Measurements from ENCODE around the gene GRIK4.

Gene GRIK4

DNA sequence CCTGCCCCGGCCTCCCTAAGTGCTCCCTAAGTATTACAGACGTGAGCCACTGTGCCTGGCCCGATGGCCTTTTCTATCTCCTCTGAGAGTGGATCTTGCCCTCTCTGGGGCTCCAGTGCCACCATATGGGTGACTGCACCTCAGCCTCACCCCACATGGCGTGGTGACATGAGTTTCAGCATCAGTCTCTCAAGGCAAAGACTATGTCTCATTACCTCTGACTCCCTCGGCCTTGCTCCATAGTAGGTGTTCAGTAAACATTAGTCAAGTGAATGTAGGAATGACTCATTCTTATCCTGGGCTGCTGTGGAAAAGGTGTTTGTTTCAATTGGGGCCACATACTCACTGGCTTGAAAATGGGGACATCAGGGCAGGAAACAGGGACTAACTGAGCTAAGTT lies 168.8 kb downstream of the GRIK4 start:
- DNase-seq (ENCODE audit: extremely low read depth, low read depth) = no peak
- TF ChIP-seq, protein P1, sequence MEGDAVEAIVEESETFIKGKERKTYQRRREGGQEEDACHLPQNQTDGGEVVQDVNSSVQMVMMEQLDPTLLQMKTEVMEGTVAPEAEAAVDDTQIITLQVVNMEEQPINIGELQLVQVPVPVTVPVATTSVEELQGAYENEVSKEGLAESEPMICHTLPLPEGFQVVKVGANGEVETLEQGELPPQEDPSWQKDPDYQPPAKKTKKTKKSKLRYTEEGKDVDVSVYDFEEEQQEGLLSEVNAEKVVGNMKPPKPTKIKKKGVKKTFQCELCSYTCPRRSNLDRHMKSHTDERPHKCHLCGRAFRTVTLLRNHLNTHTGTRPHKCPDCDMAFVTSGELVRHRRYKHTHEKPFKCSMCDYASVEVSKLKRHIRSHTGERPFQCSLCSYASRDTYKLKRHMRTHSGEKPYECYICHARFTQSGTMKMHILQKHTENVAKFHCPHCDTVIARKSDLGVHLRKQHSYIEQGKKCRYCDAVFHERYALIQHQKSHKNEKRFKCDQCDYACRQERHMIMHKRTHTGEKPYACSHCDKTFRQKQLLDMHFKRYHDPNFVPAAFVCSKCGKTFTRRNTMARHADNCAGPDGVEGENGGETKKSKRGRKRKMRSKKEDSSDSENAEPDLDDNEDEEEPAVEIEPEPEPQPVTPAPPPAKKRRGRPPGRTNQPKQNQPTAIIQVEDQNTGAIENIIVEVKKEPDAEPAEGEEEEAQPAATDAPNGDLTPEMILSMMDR (IDR thresholded peaks at IDR 0.05; ENCODE audit: low read depth, low read length) = no peak

DNA sequence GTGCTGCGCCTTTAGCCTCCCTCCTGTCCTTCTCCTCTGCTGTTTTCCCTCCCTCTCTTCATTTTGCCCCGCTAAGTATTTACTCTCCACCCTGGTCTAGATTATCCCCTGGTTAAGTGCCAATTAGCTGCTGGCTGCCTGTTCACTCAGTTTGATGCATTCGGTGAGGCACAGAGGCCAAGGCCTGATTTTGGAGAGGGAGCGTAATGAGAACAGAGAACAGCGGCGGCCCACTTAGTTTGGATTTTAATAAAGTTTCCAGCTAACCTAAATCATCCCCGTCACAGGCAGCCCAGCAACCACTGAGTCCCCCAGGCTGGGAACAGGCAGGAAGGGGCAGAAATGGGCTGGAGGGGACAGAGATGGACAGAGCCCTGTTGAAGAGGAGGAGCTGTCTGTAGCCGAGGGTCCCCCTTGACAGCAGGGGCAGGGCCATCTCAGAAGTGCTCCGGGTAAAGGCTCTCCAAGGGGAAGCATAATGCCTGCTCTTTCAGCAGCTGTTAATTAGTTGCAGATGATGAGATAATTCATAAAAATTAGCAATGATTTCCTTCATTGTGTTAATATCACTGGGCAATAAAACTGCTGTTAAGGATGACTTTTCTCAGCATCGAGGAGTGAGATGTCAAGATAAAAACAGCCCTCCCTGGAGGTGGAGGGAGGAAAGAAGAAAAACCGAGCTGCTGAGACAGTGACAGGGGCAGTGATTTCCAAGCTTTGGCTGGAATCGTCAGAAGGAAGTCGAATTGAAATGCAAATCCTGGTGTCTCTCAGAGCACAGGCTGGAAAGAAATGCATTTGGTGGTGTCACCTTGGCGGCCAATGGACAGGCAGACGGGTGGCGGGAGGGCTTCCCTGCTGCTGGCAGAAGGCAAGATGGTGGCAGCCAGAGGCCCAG lies 170.1 kb downstream of the GRIK4 start:
- TF ChIP-seq, protein P1 (IDR thresholded peaks at IDR 0.05; ENCODE audit: low read depth, low read length) = no peak
- no peak for DNase-seq (ENCODE audit: extremely low read depth, low read depth)

DNA sequence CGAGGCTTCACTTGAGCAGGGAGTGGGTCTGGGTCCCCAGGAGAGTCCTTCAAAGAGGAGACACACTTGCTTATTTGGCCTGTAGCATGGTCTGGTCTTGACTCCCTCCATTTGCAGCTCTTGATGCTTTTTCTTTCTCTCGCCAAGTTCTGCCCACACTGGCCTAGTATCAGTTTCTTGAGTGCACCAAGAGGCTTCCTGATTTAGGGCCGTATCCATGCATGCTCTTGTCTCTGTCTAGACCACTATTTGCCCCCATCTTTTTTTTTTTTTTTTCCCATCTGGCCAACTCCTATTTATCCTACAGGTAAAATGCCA lies 170.7 kb downstream of the GRIK4 start:
- TF ChIP-seq, protein P1 (IDR thresholded peaks at IDR 0.05; ENCODE audit: low read depth, low read length) = no peak
- DNase-seq (ENCODE audit: extremely low read depth, low read depth) = no peak

DNA sequence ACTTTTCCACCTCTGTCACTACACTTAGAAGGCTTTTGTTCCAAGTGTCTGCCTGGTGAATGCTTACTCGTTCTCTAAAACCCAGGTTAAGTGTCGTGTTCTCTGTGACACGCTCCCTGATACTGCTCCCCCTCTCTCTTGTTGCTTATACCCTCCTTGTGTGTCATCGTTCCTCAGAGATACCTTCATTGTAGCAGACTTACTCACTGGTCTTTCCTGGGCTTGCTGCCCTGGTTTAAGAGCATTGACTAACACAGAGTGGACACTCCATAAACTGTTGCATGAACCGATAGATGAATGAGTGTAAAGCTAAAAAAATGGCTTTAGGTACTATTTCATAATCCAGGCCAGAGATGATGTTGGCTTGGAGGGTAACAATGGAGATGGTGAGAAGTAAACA lies 171.3 kb downstream of the GRIK4 start:
- TF ChIP-seq, protein P1 (IDR thresholded peaks at IDR 0.05; ENCODE audit: low read depth, low read length) = no peak
- no peak for DNase-seq (ENCODE audit: extremely low read depth, low read depth)

- TF ChIP-seq, protein P1 (IDR thresholded peaks at IDR 0.05; ENCODE audit: low read depth, low read length) = no peak
- no peak for DNase-seq (ENCODE audit: extremely low read depth, low read depth)
These were observed 175.0 kb downstream of the GRIK4 start for GRCh38 chr11:120686516-120686915.

GRCh38 chr11:120688163-120688562 lies 176.6 kb downstream of the GRIK4 start:
- TF ChIP-seq, protein P1 (IDR thresholded peaks at IDR 0.05; ENCODE audit: low read depth, low read length) = no peak
- no peak for DNase-seq (ENCODE audit: extremely low read depth, low read depth)

GRCh38 chr11:120689596-120690275 lies 178.2 kb downstream of the GRIK4 start:
- TF ChIP-seq, protein P1 (IDR thresholded peaks at IDR 0.05; ENCODE audit: low read depth, low read length) = no peak
- DNase-seq (ENCODE audit: extremely low read depth, low read depth) = no peak
